Activated naive CD8-positive, alpha-beta T cell treated with anti-CD3 and anti-CD28 coated beads, Interleukin-2, amount 10 ng/mL, durations not matched to agents 7 days and 5 days (primary cell): ENCODE measurements around the gene SPTBN2. TPM values are rescaled to one million over a fixed set of nuclear protein-coding genes. Genes with fewer than 3 reads are reported as not detected.

ENCODE experiments used
- total RNA-seq, 2 experiments: library from RNA; stranded (reverse); gene quantifications; one replicate each; pipeline ENCODE4 v1.2.3, GENCODE V29; 2021

Gene SPTBN2
- total RNA-seq, 2 experiments from 2014 or later, result 1.3 to 1.6 TPM

Other genes starting within 250 kb of the SPTBN2 start
- gene DPP3, start 248.8 kb downstream of the SPTBN2 start, total RNA-seq, result 10 to 100 TPM; 44.9 to 45.7 TPM
- gene BBS1, start 218.6 kb downstream of the SPTBN2 start, total RNA-seq, result 10 to 100 TPM; 22.6 to 26.4 TPM
- gene ZDHHC24, start 183.2 kb downstream of the SPTBN2 start, total RNA-seq, result 10 to 100 TPM; 22.1 to 23.0 TPM
- gene ACTN3, start 182.3 kb downstream of the SPTBN2 start, total RNA-seq, result under 1 TPM in 1 of 2 experiments, not detected in 1; 0.11 TPM
- 10 to 100 TPM; 13.5 to 14.2 TPM for gene CTSF, start 160.6 kb downstream of the SPTBN2 start, total RNA-seq
- under 1 TPM; 0.09 to 0.14 TPM for gene CCDC87, start 136.2 kb downstream of the SPTBN2 start, total RNA-seq
- 10 to 100 TPM; 46.6 to 47.5 TPM for gene CCS, start 136.0 kb downstream of the SPTBN2 start, total RNA-seq
- gene RBM14, start 112.6 kb downstream of the SPTBN2 start, total RNA-seq, result 100 to 1,000 TPM; 150 to 151 TPM
- 100 to 1,000 TPM; 152 to 158 TPM for gene RBM4, start 90.5 kb downstream of the SPTBN2 start, total RNA-seq
- 10 to 100 TPM; 21.1 to 23.4 TPM for gene RBM4B, start 51.3 kb downstream of the SPTBN2 start, total RNA-seq
- gene RCE1, start 114.2 kb upstream of the SPTBN2 start, total RNA-seq, result 10 to 100 TPM; 23.0 to 27.2 TPM
- gene LRFN4, start 127.8 kb upstream of the SPTBN2 start, total RNA-seq, result 10 to 100 TPM; 16.4 to 17.0 TPM
- gene PC, start 229.2 kb upstream of the SPTBN2 start, total RNA-seq, result 1 to 10 TPM; 8.2 to 9.0 TPM
- gene C11orf86, start 246.1 kb upstream of the SPTBN2 start, total RNA-seq, result not detected